Panc1 (cell line): ENCODE data around the gene RFC5. TPM values are rescaled to one million over a fixed set of nuclear protein-coding genes. Genes with fewer than 3 reads are reported as not detected.

Experiments used
- ATAC-seq: fragments of 200-7000 bp; cut with Tn5 transposase; 2 replicates; pipeline ENCODE4 v1.9.1; 2020; ENCODE audit warnings: mild to moderate bottlenecking, moderate library complexity
- BruUV-seq: library from RNA; stranded (reverse); fragments of 400-500 nt; replicated peaks from 2 replicates; lab custom pipeline; 2021; lab: Mats Ljungman, UMichigan
- CTCF ChIA-PET: fragments of 300-600 bp; sonication (Branson Sonifier 250); formaldehyde crosslinking; loops from one replicate; lab custom pipeline; 2022; ENCODE audit warnings: antibody characterized with exemption; lab: Charles Lee
- POLR2A ChIA-PET: fragments of 300-600 bp; sonication (Branson Sonifier 250); formaldehyde crosslinking; loops from one replicate; lab custom pipeline; 2022; ENCODE audit warnings: antibody characterized with exemption; lab: Charles Lee
- DNase-seq: peaks from one replicate; pipeline ENCODE4 v3.0.0-alpha.2; 2010; ENCODE audit warnings: low read depth, low spot score
- H3K27ac ChIP-seq: 2 replicates; pipeline ENCODE4 v1.5.1; 2011; ENCODE audit warnings: mild to moderate bottlenecking, low read length, inconsistent platforms
- H3K27me3 ChIP-seq: fragments of 200-500 bp; sonication (Bioruptor generic); 2 replicates; pipeline ENCODE4 v1.6.0; 2014; ENCODE audit warnings: low read length, inconsistent platforms; ENCODE audit not compliant: control insufficient read depth, insufficient read depth
- H3K36me3 ChIP-seq: fragments of 200-500 bp; sonication (Bioruptor generic); 2 replicates; pipeline ENCODE4 v1.5.1; 2014; ENCODE audit warnings: inconsistent platforms, mild to moderate bottlenecking, low read length, moderate library complexity; ENCODE audit not compliant: control insufficient read depth, insufficient read depth
- H3K4me1 ChIP-seq: 2 replicates; pipeline ENCODE4 v1.5.1; 2011; ENCODE audit warnings: inconsistent platforms, mild to moderate bottlenecking, low read length, moderate library complexity; ENCODE audit not compliant: control insufficient read depth, insufficient read depth
- H3K4me3 ChIP-seq, 2 experiments: 2 replicates each; pipeline ENCODE4 v1.5.1; 2011 to 2012; ENCODE audit warnings: low read depth in 2 of 2, low read length in 2 of 2, mild to moderate bottlenecking in 2 of 2, inconsistent platforms in 1 of 2, moderate library complexity in 1 of 2
- H3K9me3 ChIP-seq: fragments of 200-500 bp; sonication (Bioruptor generic); 2 replicates; pipeline ENCODE4 v1.5.1; 2014; ENCODE audit warnings: low read depth, mild to moderate bottlenecking, inconsistent platforms, low read length, moderate library complexity; ENCODE audit not compliant: control insufficient read depth, insufficient read depth
- POLR2AphosphoS5 ChIP-seq: IDR thresholded peaks from 2 replicates; pipeline ENCODE4 v1.6.1; 2012; ENCODE audit warnings: mild to moderate bottlenecking, low read depth, low read length, moderate library complexity
- REST ChIP-seq, 2 experiments: IDR thresholded peaks; 2 replicates each; pipeline ENCODE4 v1.6.1; 2011 to 2012; ENCODE audit warnings: low read depth in 2 of 2, control low read depth in 1 of 2, low read length in 1 of 2, mild to moderate bottlenecking in 1 of 2, moderate library complexity in 1 of 2; ENCODE audit not compliant: insufficient read depth in 1 of 2
- SIN3A ChIP-seq: IDR thresholded peaks from 2 replicates; pipeline ENCODE4 v1.6.1; 2012; ENCODE audit warnings: low read depth, mild to moderate bottlenecking, low read length, moderate library complexity, borderline replicate concordance; ENCODE audit not compliant: insufficient read depth
- TCF7L2 ChIP-seq: IDR thresholded peaks from 2 replicates; pipeline ENCODE4 v1.6.1; 2011; ENCODE audit warnings: mild to moderate bottlenecking, low read depth, low read length, inconsistent platforms
- in situ Hi-C: cut with HindIII; loops from 2 replicates; pipeline ENCODE4 v1.10.0; 2016; ENCODE audit warnings: low sequenced_read_pairs, low pct_unique_long_range_greater_than_20kb
- intact Hi-C: fragments of 100-400 bp; cut with micrococcal nuclease; formaldehyde crosslinking; loops from one replicate; pipeline ENCODE4 v1.10.0; 2022; ENCODE audit not compliant: unreplicated experiment
- total RNA-seq: library from RNA; stranded (reverse); gene quantifications from one replicate; pipeline ENCODE4 v1.2.1, GENCODE V29; 2021; ENCODE audit not compliant: unreplicated experiment
- TF ChIP-seq, protein P1 (sequence below): fragments of 450-650 bp; IDR thresholded peaks from 2 replicates; pipeline ENCODE4 v1.5.1; 2017; ENCODE audit warnings: mild to moderate bottlenecking

RFC5 gene
- total RNA-seq, 1 experiment from 2014 or later: 25.0 TPM

DNA sequence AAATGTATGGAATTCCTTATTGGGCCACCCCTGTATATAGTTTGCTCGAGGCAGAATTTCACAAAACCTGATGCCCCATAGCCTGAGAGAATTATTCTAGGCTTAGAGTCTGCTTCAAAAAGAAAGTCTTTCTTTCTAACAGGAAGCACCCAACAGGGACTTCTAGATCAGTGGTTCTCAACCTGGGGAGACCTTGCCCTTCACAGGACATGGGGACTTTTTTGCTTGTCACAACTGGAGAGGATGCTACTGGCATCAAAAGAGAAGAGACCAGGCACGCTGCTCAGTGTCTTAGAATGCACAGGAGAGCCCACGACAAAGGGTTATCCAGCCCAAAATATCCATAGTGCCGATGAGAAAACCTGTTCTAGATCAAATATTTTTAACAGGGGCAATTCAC lies 25.6 kb downstream of the RFC5 start:
- Histone ChIP-seq H3K9me3 (no peaks in the 10 kb centered on the region), H3K27me3 (no peaks in the 10 kb centered on the region), H3K4me3 (no peak overlapping the region), H3K4me1 (no peaks in the 10 kb centered on the region), H3K27ac (no peak overlapping the region), H3K36me3 (peaks cover 29% of the 10 kb centered on the region)
- TF ChIP-seq TCF7L2: no peak
- no peak for TF ChIP-seq POLR2AphosphoS5
- no peak for TF ChIP-seq REST (IDR thresholded peaks at IDR 0.05; ENCODE audit: insufficient read depth in 1 of 2, low read depth in 2 of 2, low read length in 1 of 2)
- no peak for TF ChIP-seq SIN3A
- TF ChIP-seq, protein P1, sequence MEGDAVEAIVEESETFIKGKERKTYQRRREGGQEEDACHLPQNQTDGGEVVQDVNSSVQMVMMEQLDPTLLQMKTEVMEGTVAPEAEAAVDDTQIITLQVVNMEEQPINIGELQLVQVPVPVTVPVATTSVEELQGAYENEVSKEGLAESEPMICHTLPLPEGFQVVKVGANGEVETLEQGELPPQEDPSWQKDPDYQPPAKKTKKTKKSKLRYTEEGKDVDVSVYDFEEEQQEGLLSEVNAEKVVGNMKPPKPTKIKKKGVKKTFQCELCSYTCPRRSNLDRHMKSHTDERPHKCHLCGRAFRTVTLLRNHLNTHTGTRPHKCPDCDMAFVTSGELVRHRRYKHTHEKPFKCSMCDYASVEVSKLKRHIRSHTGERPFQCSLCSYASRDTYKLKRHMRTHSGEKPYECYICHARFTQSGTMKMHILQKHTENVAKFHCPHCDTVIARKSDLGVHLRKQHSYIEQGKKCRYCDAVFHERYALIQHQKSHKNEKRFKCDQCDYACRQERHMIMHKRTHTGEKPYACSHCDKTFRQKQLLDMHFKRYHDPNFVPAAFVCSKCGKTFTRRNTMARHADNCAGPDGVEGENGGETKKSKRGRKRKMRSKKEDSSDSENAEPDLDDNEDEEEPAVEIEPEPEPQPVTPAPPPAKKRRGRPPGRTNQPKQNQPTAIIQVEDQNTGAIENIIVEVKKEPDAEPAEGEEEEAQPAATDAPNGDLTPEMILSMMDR: no peak
- BruUV-seq: no TSS peak
- in situ Hi-C loops: no loop called here
- no peak for ATAC-seq
- CTCF ChIA-PET: no interaction called here
- POLR2A ChIA-PET: no interaction called here
- intact Hi-C loops: no loop called here
- DNase-seq: no peak

DNA sequence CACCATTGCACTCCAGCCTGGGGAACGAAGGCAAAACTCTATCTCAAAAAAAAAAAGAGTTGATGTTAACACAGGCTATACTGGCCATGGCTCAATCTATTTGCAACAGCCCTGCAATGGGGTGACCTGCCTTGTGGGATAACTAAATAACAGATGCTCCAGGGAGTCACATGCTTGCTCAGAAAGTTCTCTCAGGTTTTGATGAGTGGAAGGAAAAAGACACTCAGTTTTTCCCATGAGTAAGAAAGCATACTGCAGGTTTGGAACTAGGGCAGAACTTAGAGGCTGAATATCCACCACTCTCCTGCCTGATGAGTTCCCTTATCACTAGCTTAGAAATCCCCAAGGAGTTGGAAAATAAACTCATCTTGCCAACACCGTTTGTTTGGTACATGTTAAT lies 27.6 kb downstream of the RFC5 start:
- POLR2A ChIA-PET: interaction anchor here (0.7 kb wide), 1 partner anchor 1832 kb away, joined by 5 read pairs; no protein-coding TSS in a partner anchor
- in situ Hi-C loops (no loop called here), intact Hi-C loops (no loop called here)
- TF ChIP-seq, protein P1: no peak
- TF ChIP-seq TCF7L2 (no peak), POLR2AphosphoS5 (no peak), SIN3A (no peak), REST (IDR thresholded peaks at IDR 0.05; ENCODE audit: insufficient read depth in 1 of 2, low read depth in 2 of 2, low read length in 1 of 2) (no peak)
- Histone ChIP-seq H3K4me1 (peaks cover 5% of the 10 kb centered on the region; the same call in 1 of the 2 replicates), H3K36me3 (peaks cover 28% of the 10 kb centered on the region), H3K4me3 (no peak overlapping the region), H3K27ac (no peak overlapping the region), H3K9me3 (no peaks in the 10 kb centered on the region), H3K27me3 (no peaks in the 10 kb centered on the region)
- DNase-seq (no peak), ATAC-seq (no peak)
- CTCF ChIA-PET: no interaction called here
- no TSS peak for BruUV-seq
